ENCODE measurements around the gene ITK. TPM values are rescaled to one million over a fixed set of nuclear protein-coding genes. Genes with fewer than 3 reads are reported as not detected.

Gene ITK
- total RNA-seq, 1 donor from 2014 or later: not detected

- Mint-ChIP-seq H3K9me3 (no peaks in the 10 kb centered on the region), H3K36me3 (no peaks in the 10 kb centered on the region), H3K27ac (no peak overlapping the region), H3K4me1 (ENCODE audit: unreplicated experiment) (no peaks in the 10 kb centered on the region), H3K4me3 (no peak overlapping the region), H3K27me3 (peaks cover 4% of the 10 kb centered on the region)
- no peak for TF ChIP-seq CTCF (conservative IDR thresholded peaks at IDR 0.05)
- no peak for DNase-seq (ENCODE audit: extremely low spot score, unreplicated experiment)
Measured at GRCh38 chr5:157172403-157172802, 8.2 kb upstream of the ITK start.

GRCh38 chr5:157175071-157175612 lies 5.5 kb upstream of the ITK start:
- Mint-ChIP-seq H3K9me3 (no peaks in the 10 kb centered on the region), H3K27ac (no peak overlapping the region), H3K27me3 (peaks cover 11% of the 10 kb centered on the region)

GRCh38 chr5:157177953-157178352 lies 2.7 kb upstream of the ITK start:
- Mint-ChIP-seq H3K4me1 (ENCODE audit: unreplicated experiment) (no peaks in the 10 kb centered on the region), H3K9me3 (no peaks in the 10 kb centered on the region), H3K36me3 (no peaks in the 10 kb centered on the region), H3K27ac (no peak overlapping the region), H3K27me3 (peaks cover 15% of the 10 kb centered on the region), H3K4me3 (no peak overlapping the region)
- no peak for TF ChIP-seq CTCF (conservative IDR thresholded peaks at IDR 0.05)
- no peak for DNase-seq (ENCODE audit: extremely low spot score, unreplicated experiment)

More at GRCh38 chr5:157175071-157175612, 5.5 kb upstream of the ITK start:
- no peak for TF ChIP-seq CTCF (conservative IDR thresholded peaks at IDR 0.05)
- no peak for DNase-seq (ENCODE audit: extremely low spot score, unreplicated experiment)
- Mint-ChIP-seq H3K4me3 (no peak overlapping the region), H3K36me3 (no peaks in the 10 kb centered on the region), H3K4me1 (ENCODE audit: unreplicated experiment) (no peaks in the 10 kb centered on the region)

GRCh38 chr5:157178966-157179365 lies 1.7 kb upstream of the ITK start:
- Mint-ChIP-seq H3K27ac (no peak overlapping the region), H3K4me3 (no peak overlapping the region), H3K4me1 (ENCODE audit: unreplicated experiment) (no peaks in the 10 kb centered on the region), H3K9me3 (no peaks in the 10 kb centered on the region), H3K36me3 (no peaks in the 10 kb centered on the region), H3K27me3 (peaks cover 15% of the 10 kb centered on the region)
- TF ChIP-seq CTCF (conservative IDR thresholded peaks at IDR 0.05): no peak
- no peak for DNase-seq (ENCODE audit: extremely low spot score, unreplicated experiment)

GRCh38 chr5:157182143-157182757 lies 1.6 kb downstream of the ITK start:
- DNase-seq (ENCODE audit: extremely low spot score, unreplicated experiment): no peak
- no peak overlapping the region for H3K27ac Mint-ChIP-seq
- no peak overlapping the region for H3K4me3 Mint-ChIP-seq
- H3K9me3 Mint-ChIP-seq: no peaks in the 10 kb centered on the region
- H3K27me3 Mint-ChIP-seq: peaks cover 22% of the 10 kb centered on the region
- no peak for TF ChIP-seq CTCF (conservative IDR thresholded peaks at IDR 0.05)
- H3K4me1 Mint-ChIP-seq (ENCODE audit: unreplicated experiment): no peaks in the 10 kb centered on the region
- no peaks in the 10 kb centered on the region for H3K36me3 Mint-ChIP-seq

Data from type B pancreatic cell (in vitro differentiated cells).